ENCODE data around the gene EPSTI1. TPM values are rescaled to one million over a fixed set of nuclear protein-coding genes. Genes with fewer than 3 reads are reported as not detected.

The EPSTI1 gene
- total RNA-seq, 1 experiment from 2014 or later: 0.69 TPM

DNA sequence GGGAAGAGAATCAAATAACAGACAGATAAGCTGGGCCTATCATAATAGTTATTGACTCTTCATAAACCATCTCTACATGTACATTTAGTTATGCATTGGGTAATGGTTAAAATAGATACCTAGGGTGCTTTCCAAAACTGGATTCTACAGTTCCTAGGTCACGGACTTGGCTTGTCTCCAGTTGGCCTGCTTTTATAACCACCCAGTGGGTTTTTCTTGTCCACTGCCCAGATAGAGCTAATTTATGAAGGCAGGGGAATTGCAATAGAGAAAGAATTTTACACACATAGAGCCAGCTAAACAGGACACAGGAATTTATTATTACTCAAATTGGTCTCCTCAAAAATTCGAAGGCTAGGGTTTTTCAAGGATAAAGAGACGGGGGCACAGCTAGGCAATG, 113.3 kb downstream of the EPSTI1 start:
- no peaks in the 10 kb centered on the region for H3K4me1 ChIP-seq (ENCODE audit: control insufficient read depth, insufficient read depth, low read length)
- intact Hi-C loops (cut with micrococcal nuclease; ENCODE audit: unreplicated experiment) (no loop called here), in situ Hi-C loops (cut with HindIII; ENCODE audit: low pct_unique_long_range_greater_than_20kb, low sequenced_read_pairs) (no loop called here)
- H3K27ac ChIP-seq (ENCODE audit: low read length): no peak overlapping the region
- H3K9me3 ChIP-seq (ENCODE audit: control insufficient read depth, insufficient read depth, low read depth, low read length): no peaks in the 10 kb centered on the region
- BruUV-seq (replicated peaks): no TSS peak
- ChIA-PET POLR2A (no interaction called here), CTCF (no interaction called here)
- no peaks in the 10 kb centered on the region for H3K36me3 ChIP-seq (ENCODE audit: control insufficient read depth, insufficient read depth, low read length)
- H3K27me3 ChIP-seq (ENCODE audit: control insufficient read depth, insufficient read depth, low read length): no peaks in the 10 kb centered on the region
- H3K4me3 ChIP-seq (ENCODE audit: low read depth in 2 of 2, low read length in 2 of 2): no peak overlapping the region
- ATAC-seq (no peak), DNase-seq (ENCODE audit: low read depth, low spot score) (no peak)
- TF ChIP-seq, protein P1, sequence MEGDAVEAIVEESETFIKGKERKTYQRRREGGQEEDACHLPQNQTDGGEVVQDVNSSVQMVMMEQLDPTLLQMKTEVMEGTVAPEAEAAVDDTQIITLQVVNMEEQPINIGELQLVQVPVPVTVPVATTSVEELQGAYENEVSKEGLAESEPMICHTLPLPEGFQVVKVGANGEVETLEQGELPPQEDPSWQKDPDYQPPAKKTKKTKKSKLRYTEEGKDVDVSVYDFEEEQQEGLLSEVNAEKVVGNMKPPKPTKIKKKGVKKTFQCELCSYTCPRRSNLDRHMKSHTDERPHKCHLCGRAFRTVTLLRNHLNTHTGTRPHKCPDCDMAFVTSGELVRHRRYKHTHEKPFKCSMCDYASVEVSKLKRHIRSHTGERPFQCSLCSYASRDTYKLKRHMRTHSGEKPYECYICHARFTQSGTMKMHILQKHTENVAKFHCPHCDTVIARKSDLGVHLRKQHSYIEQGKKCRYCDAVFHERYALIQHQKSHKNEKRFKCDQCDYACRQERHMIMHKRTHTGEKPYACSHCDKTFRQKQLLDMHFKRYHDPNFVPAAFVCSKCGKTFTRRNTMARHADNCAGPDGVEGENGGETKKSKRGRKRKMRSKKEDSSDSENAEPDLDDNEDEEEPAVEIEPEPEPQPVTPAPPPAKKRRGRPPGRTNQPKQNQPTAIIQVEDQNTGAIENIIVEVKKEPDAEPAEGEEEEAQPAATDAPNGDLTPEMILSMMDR (IDR thresholded peaks at IDR 0.05): no peak
- TF ChIP-seq TCF7L2 (IDR thresholded peaks at IDR 0.05; ENCODE audit: low read depth, low read length): no peak
- TF ChIP-seq SIN3A (IDR thresholded peaks at IDR 0.05; ENCODE audit: borderline replicate concordance, insufficient read depth, low read depth, low read length): no peak

DNA sequence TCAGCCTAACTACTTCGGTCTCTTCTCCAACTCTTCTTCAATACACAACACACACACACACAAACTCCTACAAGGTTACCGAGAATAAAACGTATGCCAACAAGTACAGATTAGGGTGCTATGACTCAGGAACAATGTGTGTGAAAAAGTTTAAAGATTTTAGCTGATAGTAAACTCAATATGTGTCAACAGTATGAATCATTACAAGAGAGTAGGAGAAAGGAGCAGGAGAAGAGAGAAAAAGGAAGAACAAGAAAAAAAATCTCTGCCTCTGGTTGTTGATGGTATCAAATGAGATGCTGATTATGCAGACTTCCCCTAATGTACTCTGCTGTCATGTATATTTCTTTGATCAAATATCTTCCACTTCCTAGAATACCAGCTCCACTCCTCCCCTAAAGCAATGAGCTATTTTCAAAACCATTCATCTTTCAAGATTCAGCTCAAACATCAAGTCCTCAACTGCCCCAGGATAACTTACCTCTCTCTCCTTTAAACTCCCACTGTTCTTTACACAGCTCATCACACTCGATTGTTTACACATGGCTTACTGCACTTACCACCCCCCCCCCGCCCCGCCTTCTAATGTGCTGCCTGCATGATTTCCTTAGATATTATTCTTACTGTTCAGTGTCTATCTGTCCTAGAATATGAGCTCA, 115.0 kb downstream of the EPSTI1 start:
- Histone ChIP-seq H3K27me3 (ENCODE audit: control insufficient read depth, insufficient read depth, low read length) (no peaks in the 10 kb centered on the region), H3K9me3 (ENCODE audit: control insufficient read depth, insufficient read depth, low read depth, low read length) (no peaks in the 10 kb centered on the region), H3K4me1 (ENCODE audit: control insufficient read depth, insufficient read depth, low read length) (no peaks in the 10 kb centered on the region), H3K36me3 (ENCODE audit: control insufficient read depth, insufficient read depth, low read length) (no peaks in the 10 kb centered on the region), H3K4me3 (ENCODE audit: low read depth in 2 of 2, low read length in 2 of 2) (no peak overlapping the region), H3K27ac (ENCODE audit: low read length) (no peak overlapping the region)
- CTCF ChIA-PET: interaction anchor here (0.7 kb wide), 1 partner anchor 564 kb away, joined by 4 read pairs; no protein-coding TSS in a partner anchor
- POLR2A ChIA-PET: no interaction called here
- in situ Hi-C loops (cut with HindIII; ENCODE audit: low pct_unique_long_range_greater_than_20kb, low sequenced_read_pairs): no loop called here
- no TSS peak for BruUV-seq (replicated peaks)
- intact Hi-C loops (cut with micrococcal nuclease; ENCODE audit: unreplicated experiment): no loop called here
- DNase-seq (ENCODE audit: low read depth, low spot score) (no peak), ATAC-seq (no peak)
- TF ChIP-seq POLR2AphosphoS5 (IDR thresholded peaks at IDR 0.05; ENCODE audit: low read depth, low read length) (no peak), SIN3A (IDR thresholded peaks at IDR 0.05; ENCODE audit: borderline replicate concordance, insufficient read depth, low read depth, low read length) (no peak), TCF7L2 (IDR thresholded peaks at IDR 0.05; ENCODE audit: low read depth, low read length) (no peak)
- TF ChIP-seq, protein P1 (IDR thresholded peaks at IDR 0.05): no peak
- TF ChIP-seq, protein P2, sequence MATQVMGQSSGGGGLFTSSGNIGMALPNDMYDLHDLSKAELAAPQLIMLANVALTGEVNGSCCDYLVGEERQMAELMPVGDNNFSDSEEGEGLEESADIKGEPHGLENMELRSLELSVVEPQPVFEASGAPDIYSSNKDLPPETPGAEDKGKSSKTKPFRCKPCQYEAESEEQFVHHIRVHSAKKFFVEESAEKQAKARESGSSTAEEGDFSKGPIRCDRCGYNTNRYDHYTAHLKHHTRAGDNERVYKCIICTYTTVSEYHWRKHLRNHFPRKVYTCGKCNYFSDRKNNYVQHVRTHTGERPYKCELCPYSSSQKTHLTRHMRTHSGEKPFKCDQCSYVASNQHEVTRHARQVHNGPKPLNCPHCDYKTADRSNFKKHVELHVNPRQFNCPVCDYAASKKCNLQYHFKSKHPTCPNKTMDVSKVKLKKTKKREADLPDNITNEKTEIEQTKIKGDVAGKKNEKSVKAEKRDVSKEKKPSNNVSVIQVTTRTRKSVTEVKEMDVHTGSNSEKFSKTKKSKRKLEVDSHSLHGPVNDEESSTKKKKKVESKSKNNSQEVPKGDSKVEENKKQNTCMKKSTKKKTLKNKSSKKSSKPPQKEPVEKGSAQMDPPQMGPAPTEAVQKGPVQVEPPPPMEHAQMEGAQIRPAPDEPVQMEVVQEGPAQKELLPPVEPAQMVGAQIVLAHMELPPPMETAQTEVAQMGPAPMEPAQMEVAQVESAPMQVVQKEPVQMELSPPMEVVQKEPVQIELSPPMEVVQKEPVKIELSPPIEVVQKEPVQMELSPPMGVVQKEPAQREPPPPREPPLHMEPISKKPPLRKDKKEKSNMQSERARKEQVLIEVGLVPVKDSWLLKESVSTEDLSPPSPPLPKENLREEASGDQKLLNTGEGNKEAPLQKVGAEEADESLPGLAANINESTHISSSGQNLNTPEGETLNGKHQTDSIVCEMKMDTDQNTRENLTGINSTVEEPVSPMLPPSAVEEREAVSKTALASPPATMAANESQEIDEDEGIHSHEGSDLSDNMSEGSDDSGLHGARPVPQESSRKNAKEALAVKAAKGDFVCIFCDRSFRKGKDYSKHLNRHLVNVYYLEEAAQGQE (IDR thresholded peaks at IDR 0.05; ENCODE audit: insufficient read depth in 1 of 2, low read depth in 2 of 2, low read length in 1 of 2): no peak
